GM12878 (cell line): ENCODE results near the gene GLIPR2. TPM values are rescaled to one million over a fixed set of nuclear protein-coding genes. Genes with fewer than 3 reads are reported as not detected.

Experiments used
- ATAC-seq: fragments of 200-7000 bp; cut with Tn5 transposase; 3 replicates; pipeline ENCODE4 v1.9.1; 2020; ENCODE audit warnings: mild to moderate bottlenecking, moderate library complexity
- BruUV-seq: library from RNA; stranded (reverse); fragments of 400-500 nt; replicated peaks from 2 replicates; lab custom pipeline; 2021; lab: Mats Ljungman, UMichigan
- CTCF ChIA-PET: fragments of 300-600 bp; sonication (Branson Sonifier 250); formaldehyde crosslinking; extraction: SDS; loops from one replicate; lab custom pipeline; 2021; ENCODE audit warnings: inconsistent platforms; lab: Yijun Ruan, JAX
- POLR2A ChIA-PET: fragments of 350-600 bp; formaldehyde crosslinking; extraction: SDS; loops from one replicate; lab custom pipeline; 2021; ENCODE audit warnings: inconsistent platforms; lab: Charles Lee
- RAD21 ChIA-PET: fragments of 300-600 bp; sonication (Branson Sonifier 250); formaldehyde crosslinking; loops from one replicate; lab custom pipeline; 2023; ENCODE audit warnings: antibody characterized with exemption; ENCODE audit not compliant: unreplicated experiment; lab: Charles Lee
- SMC1A ChIA-PET: fragments of 300-600 bp; sonication (Branson Sonifier 250); formaldehyde crosslinking; loops from one replicate; lab custom pipeline; 2023; ENCODE audit not compliant: unreplicated experiment, uncharacterized antibody; lab: Charles Lee
- DNase-seq: peaks from one replicate; pipeline ENCODE4 v3.0.0-alpha.2; 2011; ENCODE audit warnings: low read depth, low spot score
- FAIRE-seq: peaks from 3 replicates; lab custom pipeline; 2011; peaks lifted over from hg19 to GRCh38; lab: Jason Lieb, UNC
- H2AFZ ChIP-seq: 2 replicates; pipeline ENCODE4 v1.6.0; 2011; ENCODE audit warnings: low read depth, low read length, control low read depth; ENCODE audit not compliant: control insufficient read depth
- H3K27ac ChIP-seq: 2 replicates; pipeline ENCODE4 v1.5.1; 2011; ENCODE audit warnings: control low read depth; ENCODE audit not compliant: control insufficient read depth, insufficient read depth
- H3K27me3 ChIP-seq, 2 experiments: replicated peaks in 1 of 2; 2 replicates each; pipeline versions ENCODE4 v1.6.0 to v1.6.1; 2011; ENCODE audit warnings: low read length in 1 of 2; ENCODE audit not compliant: control insufficient read depth in 2 of 2, insufficient read depth in 2 of 2
- H3K36me3 ChIP-seq, 2 experiments: 2 replicates each; pipeline ENCODE4 v1.5.1; 2011; ENCODE audit warnings: low read length in 1 of 2; ENCODE audit not compliant: control insufficient read depth in 2 of 2, insufficient read depth in 2 of 2
- H3K4me1 ChIP-seq: 2 replicates; pipeline ENCODE4 v1.6.1; 2011; ENCODE audit warnings: mild to moderate bottlenecking, low read length, moderate library complexity, mixed read lengths; ENCODE audit not compliant: control insufficient read depth, insufficient read depth
- H3K4me2 ChIP-seq: 2 replicates; pipeline ENCODE4 v1.6.0; 2011; ENCODE audit warnings: control low read depth; ENCODE audit not compliant: control insufficient read depth, insufficient read depth
- H3K4me3 ChIP-seq: fragments of 200-600 bp; sonication (generic); 2 replicates; pipeline ENCODE4 v1.5.1; 2016
- H3K79me2 ChIP-seq: 2 replicates; pipeline ENCODE4 v1.6.0; 2011; ENCODE audit warnings: low read length; ENCODE audit not compliant: control insufficient read depth, insufficient read depth
- H3K9ac ChIP-seq: 2 replicates; pipeline ENCODE4 v1.8.0; 2011; ENCODE audit warnings: low read length, control low read depth, mixed read lengths; ENCODE audit not compliant: control insufficient read depth, insufficient read depth
- H3K9me3 ChIP-seq: replicated peaks from 3 replicates; pipeline ENCODE4 v1.5.1; 2011; ENCODE audit warnings: mild to moderate bottlenecking, low read length; ENCODE audit not compliant: control insufficient read depth, insufficient read depth
- H4K20me1 ChIP-seq: 2 replicates; pipeline ENCODE4 v1.6.0; 2011; ENCODE audit not compliant: control insufficient read depth, insufficient read depth
- BCL11A ChIP-seq: IDR thresholded peaks from 2 replicates; pipeline ENCODE4 v1.6.1; 2011; ENCODE audit warnings: low read depth, low read length
- BMI1 ChIP-seq: fragments of 450-650 bp; IDR thresholded peaks from 2 replicates; pipeline ENCODE4 v1.6.1; 2016; ENCODE audit warnings: mild to moderate bottlenecking, moderate library complexity, borderline replicate concordance
- CBX3 ChIP-seq: fragments of 200-600 bp; sonication (generic); IDR thresholded peaks from 2 replicates; pipeline ENCODE4 v1.6.1; 2016; ENCODE audit warnings: low read depth, borderline replicate concordance
- FOXM1 ChIP-seq: IDR thresholded peaks from 2 replicates; pipeline ENCODE4 v1.6.1; 2012; ENCODE audit warnings: low read depth, mild to moderate bottlenecking, inconsistent platforms, low read length, moderate library complexity
- MYB ChIP-seq: fragments of 150-350 bp; IDR thresholded peaks from 2 replicates; pipeline ENCODE4 v1.6.1; 2014; ENCODE audit warnings: mild to moderate bottlenecking, low read depth, low read length, borderline replicate concordance
- NFIC ChIP-seq: IDR thresholded peaks from 2 replicates; pipeline ENCODE4 v1.6.1; 2012; ENCODE audit warnings: low read depth, mild to moderate bottlenecking, inconsistent platforms, low read length, moderate library complexity
- POLR2AphosphoS5 ChIP-seq: IDR thresholded peaks from 2 replicates; pipeline ENCODE4 v1.6.1; 2011; ENCODE audit warnings: mild to moderate bottlenecking, low read length, inconsistent platforms
- RAD21 ChIP-seq: IDR thresholded peaks from 2 replicates; pipeline ENCODE4 v1.6.1; 2011; ENCODE audit warnings: mild to moderate bottlenecking, low read depth, low read length, moderate library complexity; ENCODE audit not compliant: insufficient read depth
- SIN3A ChIP-seq: IDR thresholded peaks from 2 replicates; pipeline ENCODE4 v1.6.1; 2012; ENCODE audit warnings: low read depth, low read length, improper control_type of control experiment
- SMAD5 ChIP-seq: IDR thresholded peaks from 2 replicates; pipeline ENCODE4 v1.6.1; 2016; ENCODE audit warnings: antibody characterized with exemption, low read depth
- SMC3 ChIP-seq: IDR thresholded peaks from 2 replicates; pipeline ENCODE4 v1.6.1; 2011; ENCODE audit warnings: low read length, improper control_type of control experiment, borderline replicate concordance
- TAF1 ChIP-seq: IDR thresholded peaks from 2 replicates; pipeline ENCODE4 v1.6.1; 2011; ENCODE audit warnings: mild to moderate bottlenecking, low read depth, low read length, borderline replicate concordance
- TBL1XR1 ChIP-seq: IDR thresholded peaks from 2 replicates; pipeline ENCODE4 v1.6.1; 2012; ENCODE audit warnings: low read depth, low read length, improper control_type of control experiment
- TCF12 ChIP-seq: IDR thresholded peaks from 2 replicates; pipeline ENCODE4 v1.6.1; 2011; ENCODE audit warnings: low read depth, mild to moderate bottlenecking, low read length
- YBX1 ChIP-seq: fragments of 450-650 bp; IDR thresholded peaks from 2 replicates; pipeline ENCODE4 v1.6.1; 2016; ENCODE audit warnings: antibody characterized with exemption
- YY1 ChIP-seq: IDR thresholded peaks from 2 replicates; pipeline ENCODE4 v1.6.1; 2011; ENCODE audit warnings: low read depth, mild to moderate bottlenecking, low read length
- ZBTB40 ChIP-seq: fragments of 450-650 bp; IDR thresholded peaks from 2 replicates; pipeline ENCODE4 v1.6.1; 2016; ENCODE audit warnings: mild to moderate bottlenecking, moderate library complexity, borderline replicate concordance
- ZNF592 ChIP-seq: fragments of 450-650 bp; IDR thresholded peaks from 2 replicates; pipeline ENCODE4 v1.6.1; 2017; ENCODE audit warnings: mild to moderate bottlenecking, moderate library complexity
- ZSCAN29 ChIP-seq: fragments of 450-650 bp; IDR thresholded peaks from 2 replicates; pipeline ENCODE4 v1.6.1; 2017; ENCODE audit warnings: mild to moderate bottlenecking, moderate library complexity
- ZZZ3 ChIP-seq: IDR thresholded peaks from 2 replicates; pipeline ENCODE4 v1.6.1; 2011; ENCODE audit warnings: low read depth; ENCODE audit not compliant: control insufficient read depth, insufficient read length
- WGBS: methylation state at CpG from one replicate; pipeline ENCODE4 v1.1.6; 2016; ENCODE audit warnings: low lambda C conversion rate; ENCODE audit not compliant: insufficient replicate concordance, insufficient coverage; ENCODE audit errors: missing lambda C conversion rate; 5-methylcytosine and 5-hydroxymethylcytosine counted together
- in situ Hi-C: fragments of 300-500 bp; cut with MboI; formaldehyde crosslinking; loops from 9 replicates; pipeline ENCODE4 v1.14.3; 2018; ENCODE audit warnings: mixed read lengths
- intact Hi-C: fragments of 100-400 bp; cut with micrococcal nuclease; formaldehyde crosslinking; loops from one replicate; pipeline ENCODE4 v1.14.2; 2022; ENCODE audit not compliant: unreplicated experiment
- polyA plus RNA-seq, 11 experiments: library from polyadenylated mRNA; depleted of rRNA in 4 of 11; unstranded in 6 of 11; stranded (reverse) in 5 of 11; fragments of >200 nt; fragmentation: Nextera tagmentation in 4 of 11; fragmentation: Illumina TruSeq in 1 of 11; extraction: Ambion mirVana in 4 of 11; extraction: Trizol in 1 of 11; gene quantifications; 1 replicate in 1 of 11; 2 replicates in 10 of 11; pipeline versions ENCODE4 v1.2.1 to v1.2.3, GENCODE V29; 2011 to 2016; ENCODE audit warnings: inconsistent platforms in 2 of 11, missing spikeins in 2 of 11, low read depth in 1 of 11
- total RNA-seq, 4 experiments: library from RNA; depleted of rRNA in 3 of 4; stranded (reverse); fragments of >200 nt in 3 of 4; fragmentation: Illumina TruSeq in 1 of 4; extraction: Trizol in 1 of 4; gene quantifications; 2 replicates each; pipeline versions ENCODE4 v1.2.1 to v1.2.3, GENCODE V29; 2013 to 2021

GLIPR2 gene
- total and polyA plus RNA-seq, 10 of the 15 experiments (the other 5 are each of a cell fraction or from before 2014, with no cell fraction given): 0.41 to 3.5 (median 2.2) TPM

GRCh38 chr9:36118201-36118600, 18.3 kb upstream of the GLIPR2 start:
- no TSS peak for BruUV-seq
- no peak overlapping the region for H3K9ac ChIP-seq
- ChIA-PET CTCF (interaction anchor here (1.1 to 12.5 kb wide), 2 partner anchors 16 to 48 kb away, joined by 4 to 88 read pairs; no protein-coding TSS in a partner anchor), RAD21 (no interaction called here), POLR2A (no interaction called here), SMC1A (interaction anchor here (1.2 kb wide), 1 partner anchor 16 kb away, joined by 3 read pairs; no protein-coding TSS in a partner anchor)
- WGBS: 38% methylated on average over 2 of the region's 2 CpGs
- intact Hi-C loops: no loop called here
- in situ Hi-C loops: no loop called here
- no peaks in the 10 kb centered on the region for H3K36me3 ChIP-seq
- FAIRE-seq (no peak), ATAC-seq (no peak), DNase-seq (no peak)
- no peaks in the 10 kb centered on the region for H4K20me1 ChIP-seq
- no peaks in the 10 kb centered on the region for H3K4me1 ChIP-seq
- H3K27me3 ChIP-seq: peaks cover 0 to 2% of the 10 kb centered on the region in 2 experiments; a peak in 2 of 4 replicates
- no peak overlapping the region for H2AFZ ChIP-seq
- H3K9me3 ChIP-seq: no peaks in the 10 kb centered on the region
- no peak overlapping the region for H3K4me3 ChIP-seq
- H3K79me2 ChIP-seq: no peaks in the 10 kb centered on the region
- H3K27ac ChIP-seq: no peak overlapping the region
- no peak overlapping the region for H3K4me2 ChIP-seq
- TF ChIP-seq SMC3 (no peak), YBX1 (no peak), FOXM1 (no peak), ZNF592 (no peak), TAF1 (no peak), BCL11A (no peak), SIN3A (no peak), ZZZ3 (no peak), YY1 (no peak), MYB (no peak), RAD21 (no peak), ZBTB40 (no peak), NFIC (no peak), ZSCAN29 (no peak), CBX3 (no peak), TBL1XR1 (no peak), BMI1 (no peak), POLR2AphosphoS5 (no peak), TCF12 (no peak), SMAD5 (no peak)
